Caco-2 (cell line): ENCODE data around the gene ERBB4. TPM values are rescaled to one million over a fixed set of nuclear protein-coding genes. Genes with fewer than 3 reads are reported as not detected.

Experiments
- BruUV-seq: library from RNA; stranded (reverse); fragments of 400-500 nt; replicated peaks from 2 replicates; lab custom pipeline; 2021; lab: Mats Ljungman, UMichigan
- CTCF ChIA-PET: fragments of 300-600 bp; sonication (Branson Sonifier 250); formaldehyde crosslinking; loops from one replicate; lab custom pipeline; 2022; ENCODE audit warnings: antibody characterized with exemption; lab: Charles Lee
- POLR2A ChIA-PET: fragments of 300-600 bp; sonication (Branson Sonifier 250); formaldehyde crosslinking; loops from one replicate; lab custom pipeline; 2022; ENCODE audit warnings: antibody characterized with exemption; lab: Charles Lee
- DNase-seq, 2 experiments: peaks; one replicate each; pipeline versions ENCODE4 v3.0.0 to v3.0.0-alpha.2; 2020 to 2022
- H3K27me3 ChIP-seq: replicated peaks from 2 replicates; pipeline ENCODE4 v1.6.0; 2011; ENCODE audit warnings: low read length; ENCODE audit not compliant: control insufficient read depth, insufficient read depth
- H3K36me3 ChIP-seq: 2 replicates; pipeline ENCODE4 v1.5.1; 2011; ENCODE audit warnings: low read length; ENCODE audit not compliant: control insufficient read depth, insufficient read depth
- H3K4me1 ChIP-seq: fragments of 250-450 bp; sonication (Bioruptor Pico); 2 replicates; pipeline ENCODE4 v1.5.1; 2020; ENCODE audit warnings: mild to moderate bottlenecking
- H3K4me3 ChIP-seq: 2 replicates; pipeline ENCODE4 v1.5.1; 2011; ENCODE audit warnings: low read depth, mild to moderate bottlenecking, control low read depth, low read length
- H3K9me3 ChIP-seq: fragments of 250-450 bp; sonication (Bioruptor Pico); 2 replicates; pipeline ENCODE4 v1.5.1; 2020; ENCODE audit warnings: mild to moderate bottlenecking, moderate library complexity
- H3K27ac Mint-ChIP-seq: one replicate; pipeline ENCODE4 v1.8.0; 2022; ENCODE audit warnings: mixed read lengths; ENCODE audit not compliant: unreplicated experiment
- H3K27me3 Mint-ChIP-seq: one replicate; pipeline ENCODE4 v1.8.0; 2022; ENCODE audit warnings: mixed read lengths; ENCODE audit not compliant: insufficient read depth, unreplicated experiment
- H3K36me3 Mint-ChIP-seq: one replicate; pipeline ENCODE4 v1.8.0; 2022; ENCODE audit warnings: mild to moderate bottlenecking, mixed read lengths; ENCODE audit not compliant: insufficient read depth, unreplicated experiment
- H3K4me1 Mint-ChIP-seq: one replicate; pipeline ENCODE4 v1.8.0; 2022; ENCODE audit warnings: low read depth, mixed read lengths; ENCODE audit not compliant: unreplicated experiment
- H3K4me3 Mint-ChIP-seq: one replicate; pipeline ENCODE4 v1.8.0; 2022; ENCODE audit warnings: mild to moderate bottlenecking, moderate library complexity, mixed read lengths; ENCODE audit not compliant: unreplicated experiment
- H3K9me3 Mint-ChIP-seq: one replicate; pipeline ENCODE4 v1.8.0; 2022; ENCODE audit warnings: mixed read lengths; ENCODE audit not compliant: unreplicated experiment
- intact Hi-C: fragments of 100-400 bp; cut with micrococcal nuclease; formaldehyde crosslinking; loops from one replicate; pipeline ENCODE4 v1.10.0; 2022; ENCODE audit not compliant: unreplicated experiment
- total RNA-seq: library from RNA; stranded (reverse); gene quantifications from 2 replicates; pipeline ENCODE4 v1.2.3, GENCODE V29; 2022
- TF ChIP-seq, protein P1 (sequence below), 2 experiments: fragments of 200-600 bp in 1 of 2; IDR thresholded peaks; 1 replicate in 1 of 2; 2 replicates in 1 of 2; pipeline versions ENCODE4 v1.5.1 to v1.8.0; 2011 to 2022; ENCODE audit warnings: antibody characterized with exemption in 1 of 2, control low read depth in 1 of 2, inconsistent platforms in 1 of 2, low read depth in 1 of 2, low read length in 1 of 2, mild to moderate bottlenecking in 1 of 2, moderate library complexity in 1 of 2; ENCODE audit not compliant: insufficient read depth in 1 of 2, severe bottlenecking in 1 of 2, unreplicated experiment in 1 of 2

Gene ERBB4
- total RNA-seq, 1 experiment from 2014 or later = not detected

DNA sequence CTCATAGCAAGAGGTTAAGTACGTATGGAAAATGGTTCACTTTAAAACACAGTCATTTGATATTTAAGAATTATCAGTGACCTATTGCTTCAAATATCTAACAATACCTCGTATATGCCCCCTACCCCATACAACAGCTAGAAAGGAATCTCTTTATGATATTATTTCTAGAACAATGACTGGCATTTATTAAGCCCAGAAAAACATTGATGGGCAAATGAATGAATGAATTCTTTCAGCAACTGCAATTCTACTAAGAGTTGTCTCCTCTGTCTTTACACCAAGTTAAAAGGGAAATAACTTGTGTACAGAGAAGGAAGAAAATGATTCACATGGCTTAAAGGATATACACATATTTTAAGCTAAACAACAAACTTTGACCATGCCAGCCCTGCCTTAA is 384.7 kb downstream of the ERBB4 start:
- no peaks in the 10 kb centered on the region for H3K9me3 Mint-ChIP-seq
- Histone ChIP-seq H3K9me3 (no peaks in the 10 kb centered on the region), H3K27me3 (no peaks in the 10 kb centered on the region), H3K4me1 (no peaks in the 10 kb centered on the region), H3K4me3 (no peak overlapping the region), H3K36me3 (no peaks in the 10 kb centered on the region)
- no peaks in the 10 kb centered on the region for H3K4me1 Mint-ChIP-seq
- no peak overlapping the region for H3K4me3 Mint-ChIP-seq
- POLR2A ChIA-PET = no interaction called here
- intact Hi-C loops = no loop called here
- CTCF ChIA-PET = no interaction called here
- no peaks in the 10 kb centered on the region for H3K36me3 Mint-ChIP-seq
- no TSS peak for BruUV-seq
- TF ChIP-seq, protein P1, sequence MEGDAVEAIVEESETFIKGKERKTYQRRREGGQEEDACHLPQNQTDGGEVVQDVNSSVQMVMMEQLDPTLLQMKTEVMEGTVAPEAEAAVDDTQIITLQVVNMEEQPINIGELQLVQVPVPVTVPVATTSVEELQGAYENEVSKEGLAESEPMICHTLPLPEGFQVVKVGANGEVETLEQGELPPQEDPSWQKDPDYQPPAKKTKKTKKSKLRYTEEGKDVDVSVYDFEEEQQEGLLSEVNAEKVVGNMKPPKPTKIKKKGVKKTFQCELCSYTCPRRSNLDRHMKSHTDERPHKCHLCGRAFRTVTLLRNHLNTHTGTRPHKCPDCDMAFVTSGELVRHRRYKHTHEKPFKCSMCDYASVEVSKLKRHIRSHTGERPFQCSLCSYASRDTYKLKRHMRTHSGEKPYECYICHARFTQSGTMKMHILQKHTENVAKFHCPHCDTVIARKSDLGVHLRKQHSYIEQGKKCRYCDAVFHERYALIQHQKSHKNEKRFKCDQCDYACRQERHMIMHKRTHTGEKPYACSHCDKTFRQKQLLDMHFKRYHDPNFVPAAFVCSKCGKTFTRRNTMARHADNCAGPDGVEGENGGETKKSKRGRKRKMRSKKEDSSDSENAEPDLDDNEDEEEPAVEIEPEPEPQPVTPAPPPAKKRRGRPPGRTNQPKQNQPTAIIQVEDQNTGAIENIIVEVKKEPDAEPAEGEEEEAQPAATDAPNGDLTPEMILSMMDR (IDR thresholded peaks at IDR 0.05; ENCODE audit: insufficient read depth in 1 of 2, low read depth in 1 of 2, low read length in 1 of 2, severe bottlenecking in 1 of 2, unreplicated experiment in 1 of 2) = no peak
- no peak overlapping the region for H3K27ac Mint-ChIP-seq
- H3K27me3 Mint-ChIP-seq = peaks cover 6% of the 10 kb centered on the region
- no peak for DNase-seq

DNA sequence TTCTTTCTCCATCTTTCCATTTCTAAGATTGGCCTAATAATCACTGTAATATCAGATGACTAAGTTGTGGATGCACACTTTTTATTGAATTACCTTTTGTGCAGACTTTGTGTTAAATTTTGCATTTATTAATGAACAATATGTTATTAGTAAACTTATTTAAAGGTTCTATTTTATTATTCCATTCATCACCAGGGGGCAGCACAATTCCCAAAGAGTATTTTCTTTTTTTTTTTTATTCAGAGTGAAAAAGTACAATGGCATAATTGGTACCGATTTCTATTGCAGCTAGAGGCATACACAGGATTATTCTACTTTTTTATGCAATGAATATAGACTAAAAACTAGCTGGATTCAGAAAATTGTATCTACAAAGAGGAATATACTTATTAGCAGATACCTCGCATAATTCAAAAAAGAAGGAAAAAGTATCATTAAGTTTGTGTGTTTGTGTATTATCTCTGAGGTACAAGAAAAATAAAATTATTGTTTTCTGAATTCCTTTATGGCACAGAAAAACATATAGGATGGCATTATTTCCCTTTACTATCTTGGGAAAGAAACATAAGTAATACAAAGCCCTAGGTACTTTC is 390.6 kb downstream of the ERBB4 start:
- ChIA-PET POLR2A (no interaction called here), CTCF (no interaction called here)
- no peak overlapping the region for H3K27ac Mint-ChIP-seq
- Histone ChIP-seq H3K4me3 (no peak overlapping the region), H3K36me3 (no peaks in the 10 kb centered on the region), H3K27me3 (no peaks in the 10 kb centered on the region), H3K4me1 (no peaks in the 10 kb centered on the region), H3K9me3 (0 out of 2 replicates have a peak, but pooled peaks cover 4% of the 10 kb centered on the region)
- intact Hi-C loops = loop anchor here (1.0 to 10.0 kb wide), 3 partner anchors 400 to 419 kb away; no protein-coding TSS in a partner anchor
- no peaks in the 10 kb centered on the region for H3K36me3 Mint-ChIP-seq
- BruUV-seq = no TSS peak
- H3K4me1 Mint-ChIP-seq = no peaks in the 10 kb centered on the region
- no peak overlapping the region for H3K4me3 Mint-ChIP-seq
- DNase-seq = peak in 1 of 2 experiments; percentile 26
- no peaks in the 10 kb centered on the region for H3K9me3 Mint-ChIP-seq
- H3K27me3 Mint-ChIP-seq = no peaks in the 10 kb centered on the region
- TF ChIP-seq, protein P1 (IDR thresholded peaks at IDR 0.05; ENCODE audit: insufficient read depth in 1 of 2, low read depth in 1 of 2, low read length in 1 of 2, severe bottlenecking in 1 of 2, unreplicated experiment in 1 of 2) = peak; percentile 11 to 49

DNA sequence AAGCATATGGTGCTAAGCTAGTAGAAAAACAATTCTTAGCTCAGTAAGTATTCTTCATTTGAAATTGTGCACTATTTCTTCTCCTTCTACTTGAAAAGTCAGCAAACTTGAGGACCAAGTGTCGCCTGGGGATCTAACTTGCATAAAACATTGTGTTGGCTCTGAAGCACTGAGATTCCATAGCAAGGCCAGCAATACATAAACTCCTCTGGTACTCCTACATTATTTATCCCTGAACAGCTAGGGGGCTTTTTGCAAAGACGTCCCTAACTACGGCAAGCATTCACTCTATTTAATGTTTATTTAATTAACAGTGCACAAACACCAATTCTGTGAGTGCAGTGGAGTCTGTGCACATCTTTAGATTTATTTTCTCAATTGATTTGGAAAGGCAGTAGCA is 392.2 kb downstream of the ERBB4 start:
- BruUV-seq = no TSS peak
- H3K4me1 Mint-ChIP-seq = no peaks in the 10 kb centered on the region
- no peaks in the 10 kb centered on the region for H3K27me3 Mint-ChIP-seq
- H3K4me3 ChIP-seq = no peak overlapping the region
- H3K9me3 ChIP-seq = 0 out of 2 replicates have a peak, but pooled peaks cover 4% of the 10 kb centered on the region
- no peak overlapping the region for H3K4me3 Mint-ChIP-seq
- ChIA-PET POLR2A (no interaction called here), CTCF (no interaction called here)
- H3K27me3 ChIP-seq = no peaks in the 10 kb centered on the region
- no peaks in the 10 kb centered on the region for H3K9me3 Mint-ChIP-seq
- intact Hi-C loops = loop anchor here (10.0 kb wide), 1 partner anchor 402 kb away; no protein-coding TSS in a partner anchor
- TF ChIP-seq, protein P1 (IDR thresholded peaks at IDR 0.05; ENCODE audit: insufficient read depth in 1 of 2, low read depth in 1 of 2, low read length in 1 of 2, severe bottlenecking in 1 of 2, unreplicated experiment in 1 of 2) = no peak
- no peaks in the 10 kb centered on the region for H3K36me3 Mint-ChIP-seq
- H3K4me1 ChIP-seq = no peaks in the 10 kb centered on the region
- no peak for DNase-seq
- H3K27ac Mint-ChIP-seq = no peak overlapping the region
- no peaks in the 10 kb centered on the region for H3K36me3 ChIP-seq
